ENCODE data around the gene LMTK2.

The LMTK2 gene

DNA sequence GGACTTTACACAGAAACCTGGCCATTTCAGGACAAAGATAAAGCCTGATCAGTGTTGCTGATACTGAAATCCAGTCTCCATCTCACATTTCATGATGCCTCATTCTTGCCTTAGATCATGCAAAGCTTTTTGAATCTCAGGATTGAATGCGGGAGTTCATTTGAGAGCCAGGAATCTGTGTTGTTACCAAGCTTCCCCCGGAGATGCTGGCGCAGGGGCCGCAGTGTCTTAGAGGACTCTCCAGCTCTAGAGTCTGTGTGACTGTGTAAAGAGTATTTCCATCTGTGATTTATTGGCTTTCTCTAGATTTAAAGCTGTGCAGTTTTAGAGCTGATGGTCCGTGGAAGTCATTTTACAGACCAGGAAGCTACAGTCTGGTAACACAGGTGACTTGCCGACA lies 32.0 kb downstream of the LMTK2 start:
- DNase-seq: no peak

- DNase-seq: no peak
Measured at GRCh38 chr7:98142658-98143057, 36.0 kb downstream of the LMTK2 start.

- no peak for DNase-seq
Measured at GRCh38 chr7:98148607-98149006, 41.9 kb downstream of the LMTK2 start.

- DNase-seq: no peak
Measured at GRCh38 chr7:98149116-98149692, 42.5 kb downstream of the LMTK2 start.

GRCh38 chr7:98151884-98152283 lies 45.2 kb downstream of the LMTK2 start:
- no peak for DNase-seq

DNA sequence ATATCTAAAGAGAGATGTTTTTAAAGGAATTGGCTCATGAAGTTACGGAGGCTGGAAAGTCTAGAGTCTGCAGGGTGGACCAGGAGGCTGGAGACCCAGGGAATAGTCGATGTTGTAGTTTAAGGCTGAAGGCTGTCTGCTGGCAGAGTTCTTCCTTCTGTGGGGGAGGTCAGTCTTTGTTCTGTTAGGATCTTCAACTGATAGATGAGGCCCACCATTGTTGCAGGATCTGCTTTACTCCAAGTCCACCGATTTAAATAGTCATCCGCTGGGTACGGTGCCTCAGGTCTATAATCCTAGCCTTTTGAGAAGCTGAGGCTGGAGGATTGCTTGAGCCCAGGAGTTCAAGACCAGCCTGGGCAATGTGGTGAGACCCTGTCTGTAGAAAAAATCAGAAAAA lies 50.0 kb downstream of the LMTK2 start:
- DNase-seq: no peak

DNA sequence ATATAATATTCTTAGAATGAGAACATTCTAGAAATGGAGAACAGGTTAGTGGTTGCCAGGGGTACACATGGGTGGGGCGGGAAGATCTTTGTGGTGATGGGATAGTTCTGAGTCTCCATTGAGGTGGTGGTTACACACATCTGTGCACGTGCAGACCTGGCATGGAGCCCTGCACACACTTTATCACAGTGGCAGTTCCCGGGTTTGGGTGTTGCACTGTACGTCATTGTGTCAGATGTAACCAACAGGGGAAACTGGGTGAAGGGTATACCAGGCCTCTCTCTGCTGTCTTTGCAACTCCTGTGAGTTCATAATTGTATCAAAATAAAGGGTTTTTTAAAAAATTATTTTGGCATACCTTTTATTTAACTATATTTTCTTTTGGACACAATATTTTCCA lies 51.1 kb downstream of the LMTK2 start:
- DNase-seq: no peak

DNA sequence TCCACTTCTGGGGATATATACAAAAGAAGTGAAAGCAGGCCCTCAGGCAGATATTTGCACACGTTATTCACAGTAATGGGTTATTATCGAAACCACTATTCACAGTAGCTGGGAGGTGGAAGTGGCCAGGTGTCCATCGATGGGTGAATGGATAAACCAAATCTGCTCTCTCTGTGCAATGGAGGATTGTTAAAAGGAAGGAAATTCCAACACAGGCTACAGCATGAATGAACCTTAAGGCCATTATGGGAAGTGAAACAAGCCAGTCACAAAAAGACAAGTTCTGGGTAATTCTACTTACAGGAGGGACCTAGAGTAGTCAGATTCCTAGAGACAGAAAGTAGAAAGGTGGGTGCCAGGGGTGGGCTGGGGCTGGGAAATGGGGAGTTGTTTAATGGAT lies 56.1 kb downstream of the LMTK2 start:
- DNase-seq: no peak

DNA sequence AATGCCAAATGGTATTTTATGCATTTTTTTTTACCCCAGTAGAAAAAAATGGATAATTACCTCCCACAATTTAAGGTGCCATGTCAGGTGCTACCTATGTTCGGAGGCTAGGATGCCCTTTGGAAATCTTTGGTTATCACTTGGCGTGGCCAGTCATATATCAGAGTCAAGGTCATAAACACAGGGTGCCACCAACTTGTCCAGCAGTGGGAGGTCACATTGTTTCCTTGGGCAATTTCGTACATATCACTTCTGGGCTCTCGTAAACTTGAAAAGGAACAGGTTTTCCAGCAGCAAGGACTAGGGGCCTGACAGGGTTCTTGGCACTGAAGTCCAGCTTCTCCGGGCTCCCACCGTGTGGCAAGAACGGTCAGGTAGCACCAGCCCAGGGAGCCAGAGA lies 56.6 kb downstream of the LMTK2 start:
- DNase-seq: no peak

DNA sequence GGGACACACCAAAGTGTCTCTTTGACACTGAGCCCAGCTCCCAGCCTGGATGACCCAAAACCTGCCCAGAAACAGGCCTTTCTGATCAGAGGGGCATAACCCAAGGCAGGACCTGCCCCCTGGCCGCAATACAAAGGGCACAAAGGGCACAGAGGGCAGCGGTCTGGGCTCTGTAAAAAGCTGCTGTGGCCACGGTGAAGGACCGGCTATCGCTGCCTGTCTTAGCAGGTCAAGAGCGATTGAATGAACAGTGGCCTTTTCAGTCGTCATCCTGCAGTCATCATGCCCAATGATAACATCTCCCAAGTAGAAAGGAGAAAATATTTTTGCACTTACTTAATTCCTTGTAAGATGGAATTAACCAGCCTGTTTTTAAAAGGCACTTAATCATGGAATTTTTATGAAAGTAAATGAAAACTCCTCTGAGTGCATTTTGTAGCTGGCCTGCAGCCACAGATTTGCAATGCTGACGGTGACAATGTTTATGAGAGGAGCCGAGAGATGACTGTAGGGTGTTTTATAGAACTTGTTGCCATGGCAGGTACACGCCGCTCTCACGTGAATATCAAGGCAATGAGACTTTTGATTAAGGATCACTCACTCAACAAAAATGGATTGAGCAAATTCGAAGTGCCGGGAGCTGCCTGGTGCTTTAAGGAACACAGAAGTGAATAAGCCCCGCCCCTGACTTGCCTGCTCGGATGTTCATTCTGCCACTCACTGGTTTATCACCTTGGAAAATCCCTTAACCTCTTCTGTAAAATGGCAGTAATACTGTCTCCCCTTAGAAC lies 57.2 kb downstream of the LMTK2 start:
- no peak for DNase-seq

DNA sequence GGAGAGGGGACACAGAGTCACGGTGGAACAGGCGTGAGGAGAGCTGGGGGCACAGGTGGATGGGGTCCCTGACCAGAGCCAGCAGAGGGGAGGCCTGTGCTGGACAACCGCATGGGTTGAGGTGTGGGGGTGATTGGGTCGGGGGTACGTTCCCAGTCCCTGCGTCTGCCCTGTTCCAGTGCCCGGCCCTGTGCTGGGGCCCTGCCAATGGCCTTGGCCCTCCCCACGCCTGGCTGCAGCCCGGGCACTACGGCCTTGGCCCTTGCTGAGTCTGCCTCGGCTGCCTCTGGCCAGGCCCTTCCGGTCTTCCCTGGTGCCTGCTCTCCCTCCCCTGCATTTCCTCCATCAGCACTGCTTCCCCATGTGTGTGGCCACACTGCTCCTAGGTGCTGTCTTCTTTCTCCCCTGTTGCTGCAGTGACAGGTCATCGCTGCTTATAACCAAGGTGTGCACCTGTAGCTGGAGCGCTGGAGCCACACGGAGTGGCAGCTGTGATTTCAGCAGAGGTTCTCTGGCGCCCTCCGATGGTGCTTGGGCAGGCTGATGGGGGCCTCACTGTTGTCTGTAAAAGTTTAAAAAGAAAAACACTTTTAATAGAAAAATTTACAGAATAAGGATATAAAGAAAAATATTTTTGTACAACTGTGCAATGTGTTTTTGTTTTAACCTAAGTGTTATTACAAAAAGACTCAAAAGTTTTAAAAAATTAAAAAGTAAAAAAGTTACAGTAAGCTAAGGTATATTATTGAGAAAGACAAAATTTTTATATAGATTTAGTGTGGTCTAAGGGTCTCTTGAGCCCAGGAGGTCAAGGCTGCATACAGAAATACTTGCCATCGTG lies 59.4 kb downstream of the LMTK2 start:
- peak; percentile 20 for DNase-seq

- no peak for DNase-seq
Measured at GRCh38 chr7:98166668-98166970, 60.0 kb downstream of the LMTK2 start.

DNA sequence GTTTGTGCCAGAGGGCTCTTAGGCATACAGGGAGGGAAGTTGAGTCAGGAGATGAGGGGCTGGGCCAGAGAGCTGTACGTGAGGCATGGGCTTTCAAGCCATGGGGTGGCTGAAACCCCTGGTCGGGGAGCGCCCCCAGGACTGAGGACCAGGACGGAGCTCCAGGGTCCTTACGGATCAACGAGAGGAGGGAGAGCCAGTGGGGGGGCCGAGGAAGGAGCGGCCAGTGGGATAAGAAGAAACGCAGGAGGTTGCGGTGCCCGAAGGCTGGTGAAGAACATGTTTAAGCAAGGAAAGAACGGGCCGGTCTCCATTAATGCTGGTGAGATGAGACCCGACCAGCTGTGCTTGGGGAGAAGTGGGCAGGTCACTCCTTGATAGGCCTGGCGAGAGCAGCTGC lies 61.0 kb downstream of the LMTK2 start:
- no peak for DNase-seq

DNA sequence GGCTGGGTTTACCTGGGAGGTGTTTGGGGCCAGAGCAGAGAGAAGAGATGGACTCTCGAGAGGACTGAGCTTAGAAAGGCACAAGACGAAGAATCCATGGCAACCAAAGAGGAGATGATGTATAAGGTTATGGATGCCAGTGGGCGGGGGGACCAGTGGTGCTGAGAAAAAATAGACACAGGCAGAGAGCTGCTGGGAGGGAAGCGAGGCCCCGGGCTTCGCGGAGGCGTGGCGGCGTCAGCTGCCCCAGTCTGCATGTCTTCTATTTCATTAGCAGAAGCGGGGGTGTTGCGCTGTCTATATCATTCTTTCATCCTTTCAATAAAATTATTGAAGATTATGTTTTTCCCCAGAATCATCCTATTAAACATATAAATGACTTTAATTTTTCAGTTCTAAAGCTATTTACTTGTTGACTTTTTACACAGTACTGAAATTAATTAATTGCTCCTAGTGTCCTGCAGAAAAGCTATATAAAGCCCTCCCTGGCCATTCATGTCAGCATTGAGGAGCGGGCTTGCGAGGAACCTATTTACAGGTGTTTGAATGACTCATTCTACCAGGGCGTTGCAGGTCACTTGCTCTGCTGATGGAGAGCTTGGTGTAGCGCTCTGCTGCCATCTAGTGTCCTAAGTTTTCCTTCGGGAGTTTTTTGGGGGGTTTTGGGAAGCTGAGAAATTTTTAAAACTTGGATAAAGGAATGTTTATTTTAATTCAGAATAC lies 61.7 kb downstream of the LMTK2 start:
- DNase-seq: peak; percentile 47

- DNase-seq: no peak
Measured at GRCh38 chr7:98168904-98169621, 62.4 kb downstream of the LMTK2 start.

- DNase-seq: no peak
Measured at GRCh38 chr7:98170966-98171365, 64.3 kb downstream of the LMTK2 start.

DNA sequence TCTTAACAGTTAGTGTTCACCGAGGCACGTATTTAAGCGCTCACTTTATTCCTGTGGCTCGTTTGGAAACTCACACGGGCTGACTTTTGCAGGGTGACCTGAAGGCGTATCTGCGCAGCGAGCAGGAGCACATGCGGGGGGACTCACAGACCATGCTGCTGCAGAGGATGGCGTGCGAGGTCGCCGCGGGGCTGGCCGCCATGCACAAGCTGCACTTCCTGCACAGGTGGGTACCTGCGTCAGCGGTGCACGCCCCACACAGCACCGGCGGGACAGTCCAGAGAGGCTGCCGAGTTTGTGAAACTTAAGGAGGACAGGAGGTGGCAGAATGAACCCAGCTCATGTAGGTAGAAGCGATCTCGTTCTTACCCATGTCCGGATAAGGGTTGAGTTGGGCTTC lies 64.8 kb downstream of the LMTK2 start:
- DNase-seq: no peak

DNA sequence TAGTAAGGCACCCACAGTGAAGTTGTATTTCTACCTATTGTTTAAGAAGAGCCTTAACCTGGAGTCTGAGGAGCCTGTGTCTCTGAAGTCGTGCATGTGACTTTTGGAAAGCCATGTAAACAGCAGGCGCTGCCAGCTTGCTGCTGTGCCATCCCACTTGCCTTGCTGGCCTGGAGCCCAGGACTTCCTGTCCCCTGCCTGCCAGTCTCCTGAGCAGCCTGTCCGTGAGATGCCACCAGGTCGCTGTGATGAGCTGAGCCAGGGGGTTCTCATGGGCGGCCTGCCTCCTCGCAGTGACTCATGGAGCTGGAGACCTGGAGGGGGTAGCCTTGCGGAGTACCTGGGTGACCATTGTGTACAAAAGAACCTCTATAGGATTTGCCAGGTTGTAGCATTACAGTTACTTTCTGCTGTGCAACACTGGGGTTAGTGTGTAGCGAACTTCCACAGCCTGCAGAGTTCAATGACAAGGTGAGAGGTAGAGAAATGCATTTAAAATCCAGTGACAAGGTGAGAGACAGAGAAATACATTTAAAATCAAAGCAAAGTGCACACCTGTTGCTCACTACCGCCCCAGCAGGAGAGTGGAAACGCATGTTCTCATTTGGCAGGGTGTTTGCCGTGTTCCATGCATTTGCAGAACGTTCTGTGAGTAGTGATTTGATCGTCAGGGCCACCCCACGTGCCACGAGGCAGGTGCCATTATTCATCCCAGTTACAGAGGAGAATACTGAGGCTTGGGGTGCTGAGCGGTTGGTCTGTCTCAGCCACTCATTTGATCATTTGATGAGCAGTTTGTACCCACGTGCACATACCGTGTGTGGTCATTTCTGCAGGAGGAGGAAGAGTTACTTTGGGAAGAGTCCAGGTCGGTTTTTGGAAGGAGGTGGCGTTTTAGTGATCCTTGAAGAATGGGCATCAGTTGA lies 67.9 kb downstream of the LMTK2 start:
- no peak for DNase-seq

GRCh38 chr7:98175260-98175940 lies 68.7 kb downstream of the LMTK2 start:
- no peak for DNase-seq

DNA sequence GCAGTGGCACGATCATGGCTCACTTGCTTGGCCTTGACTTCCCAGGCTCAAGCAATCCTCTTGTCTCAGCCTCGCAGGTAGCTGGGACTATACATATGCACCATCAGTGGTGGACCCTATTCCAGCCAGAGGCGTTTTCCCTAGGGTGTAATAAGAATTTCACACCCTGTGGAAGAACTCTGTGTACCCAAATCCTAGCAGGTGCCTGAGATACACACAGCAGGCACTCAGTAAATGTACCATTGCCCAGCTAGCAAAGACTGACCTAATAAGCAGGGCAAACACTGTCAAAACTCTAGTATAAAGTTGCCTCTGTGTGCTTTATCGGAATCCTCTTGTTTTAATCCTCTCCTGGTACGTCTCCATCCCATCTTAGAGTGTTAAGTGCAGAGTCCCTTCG lies 70.9 kb downstream of the LMTK2 start:
- no peak for DNase-seq

DNA sequence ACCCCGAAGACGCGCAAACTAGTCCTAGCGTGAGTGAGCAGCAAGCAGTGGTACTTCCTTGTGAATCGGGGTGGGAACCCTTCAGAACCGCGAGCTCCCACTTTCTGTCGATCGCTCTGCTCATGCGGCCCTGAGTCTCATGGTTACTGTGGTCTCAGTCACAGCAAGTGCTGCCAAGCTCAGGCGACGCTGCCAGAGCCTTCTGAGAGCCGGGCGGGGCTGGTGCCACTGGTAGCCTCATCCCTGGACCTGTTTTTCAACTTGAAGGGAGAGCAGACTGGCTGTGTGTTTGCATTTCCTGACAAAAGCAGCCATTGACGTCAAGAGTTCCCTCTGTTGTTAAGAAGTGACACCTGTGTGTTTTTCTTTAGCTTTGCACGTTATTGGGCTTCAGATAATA lies 71.7 kb downstream of the LMTK2 start:
- no peak for DNase-seq
